K562 (cell line): ENCODE results near the gene SCPEP1. TPM values are rescaled to one million over a fixed set of nuclear protein-coding genes. Genes with fewer than 3 reads are reported as not detected.

Experiments
- ATAC-seq: fragments of 200-7000 bp; cut with Tn5 transposase; 3 replicates; pipeline ENCODE4 v1.9.1; 2020; ENCODE audit warnings: moderate library complexity
- BruUV-seq: library from RNA; stranded (reverse); fragments of 400-500 nt; replicated peaks from 2 replicates; lab custom pipeline; 2021; lab: Mats Ljungman, UMichigan
- CTCF ChIA-PET: fragments of 300-600 bp; formaldehyde crosslinking; extraction: SDS; loops from one replicate; lab custom pipeline; 2021; ENCODE audit warnings: low intra/inter-chr PET ratio; lab: Yijun Ruan, JAX
- POLR2A ChIA-PET: fragments of 300-600, 350-650 bp; sonication (Branson Sonifier 250); formaldehyde crosslinking; extraction: SDS; loops from one replicate; lab custom pipeline; 2021; ENCODE audit warnings: antibody characterized with exemption, inconsistent platforms; lab: Yijun Ruan, JAX
- DNase-seq, 4 experiments: peaks; one replicate each; pipeline versions ENCODE4 v3.0.0 to v3.0.0-alpha.2; 2011 to 2018; ENCODE audit warnings: low spot score in 3 of 4, mixed read lengths in 3 of 4; ENCODE audit errors: extremely low read depth in 1 of 4
- FAIRE-seq: peaks from 2 replicates; lab custom pipeline; 2011; peaks lifted over from hg19 to GRCh38; lab: Jason Lieb, UNC
- H2AFZ ChIP-seq: 2 replicates; pipeline ENCODE4 v1.6.0; 2011; ENCODE audit warnings: low read depth, low read length, control low read depth, inconsistent platforms
- H3K27ac ChIP-seq: fragments of 200-600 bp; 3 replicates; pipeline ENCODE4 v1.8.0; 2011; ENCODE audit warnings: low read depth, mild to moderate bottlenecking, control low read depth, inconsistent platforms, low read length, moderate library complexity, mixed read lengths; ENCODE audit errors: extremely low read depth
- H3K27me3 ChIP-seq, 2 experiments: fragments of 300-600 bp in 1 of 2; 2 replicates in 1 of 2; 3 replicates in 1 of 2; pipeline versions ENCODE4 v1.6.0 to v1.8.0; 2011; ENCODE audit warnings: inconsistent platforms in 2 of 2, low read length in 2 of 2, mild to moderate bottlenecking in 1 of 2, mixed read lengths in 1 of 2, moderate library complexity in 1 of 2; ENCODE audit not compliant: control insufficient read depth in 2 of 2, insufficient read depth in 2 of 2
- H3K36me3 ChIP-seq: fragments of 300-600 bp; 3 replicates; pipeline ENCODE4 v1.8.0; 2011; ENCODE audit warnings: mild to moderate bottlenecking, low read length, inconsistent platforms; ENCODE audit not compliant: control insufficient read depth, insufficient read depth
- H3K4me1 ChIP-seq, 2 experiments: fragments of 200-600 bp in 1 of 2; replicated peaks in 1 of 2; 2 replicates in 1 of 2; 3 replicates in 1 of 2; pipeline versions ENCODE4 v1.5.1 to v1.8.0; 2011; ENCODE audit warnings: inconsistent platforms in 2 of 2, low read length in 2 of 2, mild to moderate bottlenecking in 1 of 2, mixed read lengths in 1 of 2, moderate library complexity in 1 of 2; ENCODE audit not compliant: control insufficient read depth in 2 of 2, insufficient read depth in 2 of 2
- H3K4me2 ChIP-seq: 2 replicates; pipeline ENCODE4 v1.6.1; 2011; ENCODE audit warnings: low read length, control low read depth, inconsistent platforms, mixed read lengths; ENCODE audit not compliant: insufficient read depth
- H3K4me3 ChIP-seq: fragments of 200-600 bp; sonication (generic), shearing (Covaris generic); 2 replicates; pipeline ENCODE4 v1.5.1; 2016; ENCODE audit warnings: control low read depth, inconsistent platforms
- H3K79me2 ChIP-seq: fragments of 200-600 bp; 3 replicates; pipeline ENCODE4 v1.8.0; 2011; ENCODE audit warnings: low read length, inconsistent platforms; ENCODE audit not compliant: control insufficient read depth, insufficient read depth
- H3K9ac ChIP-seq, 2 experiments: 2 replicates each; pipeline versions ENCODE4 v1.6.0 to v1.6.1; 2011; ENCODE audit warnings: low read depth in 2 of 2, low read length in 2 of 2, control low read depth in 1 of 2, inconsistent platforms in 1 of 2, mild to moderate bottlenecking in 1 of 2, mixed read lengths in 1 of 2; ENCODE audit not compliant: insufficient read depth in 1 of 2
- H3K9me1 ChIP-seq: one replicate; pipeline ENCODE4 v1.6.0; 2011; ENCODE audit warnings: inconsistent platforms, mild to moderate bottlenecking, low read length, moderate library complexity; ENCODE audit not compliant: control insufficient read depth, insufficient read depth
- H3K9me3 ChIP-seq: replicated peaks from 2 replicates; pipeline ENCODE4 v1.5.1; 2011; ENCODE audit warnings: low read depth, low read length, inconsistent platforms; ENCODE audit not compliant: control insufficient read depth, insufficient read depth
- H4K20me1 ChIP-seq: replicated peaks from 2 replicates; pipeline ENCODE4 v1.6.1; 2011; ENCODE audit warnings: low read length, inconsistent platforms, mixed read lengths; ENCODE audit not compliant: control insufficient read depth, insufficient read depth
- CBX3 ChIP-seq, 2 experiments: IDR thresholded peaks; 1 replicate in 1 of 2; 2 replicates in 1 of 2; pipeline ENCODE4 v1.6.1; 2012; ENCODE audit warnings: inconsistent platforms in 2 of 2, low read length in 2 of 2, borderline replicate concordance in 1 of 2, control low read depth in 1 of 2
- FOXK2 ChIP-seq, 2 experiments: fragments of 450-650 bp; IDR thresholded peaks in 1 of 2; conservative IDR thresholded peaks in 1 of 2; 2 replicates each; pipeline ENCODE4 v1.6.1; 2016; ENCODE audit warnings: low read depth in 2 of 2, mild to moderate bottlenecking in 1 of 2
- HNRNPK ChIP-seq: fragments of 200-400 bp; formaldehyde crosslinking; IDR thresholded peaks from one replicate; pipeline ENCODE4 v1.6.1; 2018; ENCODE audit warnings: mild to moderate bottlenecking, low read depth, low read length; ENCODE audit not compliant: poor library complexity, severe bottlenecking
- KDM1A ChIP-seq, 2 experiments: fragments of 450-650 bp; IDR thresholded peaks; 2 replicates each; pipeline ENCODE4 v1.6.1; 2016; ENCODE audit warnings: mild to moderate bottlenecking in 2 of 2
- YY1 ChIP-seq, 3 experiments: IDR thresholded peaks; 2 replicates each; pipeline ENCODE4 v1.6.1; 2011; ENCODE audit warnings: low read length in 2 of 3, mild to moderate bottlenecking in 2 of 3, moderate library complexity in 2 of 3, borderline replicate concordance in 1 of 3, control low read depth in 1 of 3, low read depth in 1 of 3; ENCODE audit not compliant: insufficient read depth in 3 of 3, insufficient replicate concordance in 2 of 3, control insufficient read depth in 1 of 3, insufficient read length in 1 of 3; ENCODE audit errors: extremely low read depth in 1 of 3
- ZFP1 ChIP-seq: fragments of 450-650 bp; formaldehyde crosslinking; IDR thresholded peaks from 2 replicates; pipeline ENCODE4 v1.4.0; 2020; ENCODE audit warnings: mild to moderate bottlenecking, mixed read lengths
- ZNF133 ChIP-seq: fragments of 250-450 bp; sonication (Bioruptor Pico); IDR thresholded peaks from 2 replicates; pipeline ENCODE4 v1.4.0; 2020; ENCODE audit warnings: mild to moderate bottlenecking
- ZNF174 ChIP-seq: fragments of 250-450 bp; sonication (Bioruptor Pico); IDR thresholded peaks from 2 replicates; pipeline ENCODE4 v1.4.0; 2020; ENCODE audit warnings: mild to moderate bottlenecking
- ZNF318 ChIP-seq, 2 experiments: fragments of 450-650 bp; IDR thresholded peaks; 2 replicates each; pipeline ENCODE4 v1.6.1; 2016; ENCODE audit warnings: mild to moderate bottlenecking in 2 of 2, borderline replicate concordance in 1 of 2, low read depth in 1 of 2, moderate library complexity in 1 of 2
- WGBS: fragments of 100-300 bp; shearing (Covaris generic); methylation state at CpG from one replicate; pipeline ENCODE4 v1.1.6; 2016; ENCODE audit warnings: low coverage, mixed read lengths; ENCODE audit not compliant: insufficient coverage; ENCODE audit errors: missing lambda C conversion rate; 5-methylcytosine and 5-hydroxymethylcytosine counted together
- in situ Hi-C: fragments of 300-500 bp; cut with MboI; formaldehyde crosslinking; loops from 4 replicates; pipeline ENCODE4 v1.15.0; 2018; ENCODE audit warnings: inconsistent platforms, mixed read lengths
- intact Hi-C: fragments of 100-400 bp; cut with micrococcal nuclease; formaldehyde crosslinking; loops from 2 replicates; pipeline ENCODE4 v1.14.2; 2022
- polyA plus RNA-seq, 8 experiments: library from polyadenylated mRNA; depleted of rRNA in 4 of 8; stranded (reverse) in 5 of 8; unstranded in 3 of 8; fragments of >200 nt; fragmentation: Nextera tagmentation in 2 of 8; fragmentation: Illumina TruSeq in 1 of 8; extraction: Ambion mirVana in 2 of 8; extraction: Trizol in 1 of 8; gene quantifications; 2 replicates each; pipeline versions ENCODE4 v1.2.1 to v1.2.3, GENCODE V29; 2011 to 2014; ENCODE audit warnings: inconsistent platforms in 1 of 8, missing spikeins in 1 of 8
- total RNA-seq, 7 experiments: library from RNA; depleted of rRNA in 6 of 7; stranded (reverse); fragments of >200 nt in 6 of 7; fragmentation: Illumina TruSeq in 2 of 7; extraction: Trizol in 2 of 7; gene quantifications; 2 replicates each; pipeline versions ENCODE4 v1.2.1 to v1.2.3, GENCODE V29; 2011 to 2021; ENCODE audit warnings: low replicate concordance in 1 of 7

Gene SCPEP1
- total and polyA plus RNA-seq, 9 of the 15 experiments (the other 6 are each of a cell fraction or from before 2014, with no cell fraction given): 5.1 to 14.8 (median 7.2) TPM

- TF ChIP-seq YY1 (IDR thresholded peaks at IDR 0.05; ENCODE audit: borderline replicate concordance in 1 of 3, control insufficient read depth in 1 of 3, extremely low read depth in 1 of 3, insufficient read depth in 3 of 3, insufficient read length in 1 of 3, insufficient replicate concordance in 2 of 3, low read depth in 1 of 3, low read length in 2 of 3) (no peak), CBX3 (IDR thresholded peaks at IDR 0.05; ENCODE audit: borderline replicate concordance in 1 of 2, low read length in 2 of 2) (no peak), ZNF174 (CRISPR knock-in tag) (no peak), ZFP1 (CRISPR knock-in tag) (no peak), ZNF133 (CRISPR knock-in tag) (no peak)
Measured at GRCh38 chr17:57008958-57009357, 31.0 kb downstream of the SCPEP1 start (continued).

GRCh38 chr17:57009737-57010445 lies 32.0 kb downstream of the SCPEP1 start:
- FAIRE-seq: peak; percentile 97
- in situ Hi-C loops: no loop called here
- TF ChIP-seq ZNF318 (IDR thresholded peaks at IDR 0.05; ENCODE audit: borderline replicate concordance in 1 of 2, low read depth in 1 of 2) (no peak), FOXK2 (conservative IDR thresholded peaks at IDR 0.05 in 1 of 2, IDR thresholded peaks at IDR 0.05 in 1 of 2; ENCODE audit: low read depth in 2 of 2) (peak in 1 of 2 experiments; percentile 61; a peak in 1 of 4 replicates), HNRNPK (no peak), KDM1A (IDR thresholded peaks at IDR 0.05) (peak; percentile 86 to 90)

More at GRCh38 chr17:57009737-57010445, 32.0 kb downstream of the SCPEP1 start:
- CTCF ChIA-PET: no interaction called here
- intact Hi-C loops: loop anchor here (5.0 kb wide), 4 partner anchors 42 to 102 kb away; partner anchors contain the start of genes AKAP1 and COIL
- Histone ChIP-seq H3K27ac (no peak overlapping the region), H3K4me3 (no peak overlapping the region), H3K9me3 (no peaks in the 10 kb centered on the region), H3K9me1 (no peaks in the 10 kb centered on the region), H2AFZ (peak overlapping the region; percentile 42; the same call in 1 of the 2 replicates), H4K20me1 (no peaks in the 10 kb centered on the region), H3K27me3 (peaks cover 2 to 4% of the 10 kb centered on the region in 2 experiments; a peak in 2 of 5 replicates), H3K4me2 (peak overlapping the region; percentile 19; the same call in 1 of the 2 replicates), H3K36me3 (no peaks in the 10 kb centered on the region), H3K4me1 (peaks cover 0 to 13% of the 10 kb centered on the region in 2 experiments; a peak in 3 of 5 replicates), H3K79me2 (no peaks in the 10 kb centered on the region), H3K9ac (no peak overlapping the region)
- 17% methylated on average over 7 of the region's 7 CpGs for WGBS
- BruUV-seq: no TSS peak
- ATAC-seq: peak; percentile 93
- POLR2A ChIA-PET: interaction anchor here (0.6 to 0.9 kb wide), 3 partner anchors 85 to 944 kb away, joined by 3 to 4 read pairs (median 4); no protein-coding TSS in a partner anchor
- DNase-seq: peak; percentile 54 to 73 (median 62)
